ENCODE data around the gene FUOM. TPM values are rescaled to one million over a fixed set of nuclear protein-coding genes. Genes with fewer than 3 reads are reported as not detected.

The FUOM gene
- total RNA-seq, 1 experiment from 2014 or later = 41.8 TPM

DNA sequence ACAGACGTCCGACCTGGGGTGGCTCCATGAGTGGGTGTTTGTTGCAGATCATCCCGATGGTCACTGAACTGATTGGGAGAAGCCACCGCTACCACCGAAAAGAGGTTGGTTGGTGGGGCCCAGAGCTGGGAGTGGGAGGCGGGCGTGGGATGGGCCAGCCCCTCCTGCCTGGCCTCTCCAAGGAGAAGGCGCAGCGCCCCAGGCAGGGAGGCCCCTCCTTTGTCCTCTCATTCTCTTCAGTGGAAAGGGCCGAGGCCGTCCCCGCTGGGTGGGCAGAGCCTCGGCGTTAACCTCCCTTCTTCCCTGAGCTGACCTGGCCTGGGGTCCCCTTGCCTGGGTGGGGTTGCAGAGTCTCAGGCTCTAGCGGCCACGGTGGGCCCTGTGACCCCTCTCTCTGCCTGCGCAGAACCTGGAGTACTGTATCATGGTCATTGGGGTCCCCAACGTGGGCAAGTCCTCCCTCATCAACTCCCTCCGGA, 41.3 kb upstream of the FUOM start:
- H2AFZ ChIP-seq (ENCODE audit: low read length) = no peak overlapping the region
- no peak overlapping the region for H3K4me3 Mint-ChIP-seq
- H3K23ac ChIP-seq (ENCODE audit: insufficient read length, low read depth, low read length) = no peak overlapping the region
- no peak overlapping the region for H4K5ac ChIP-seq (ENCODE audit: insufficient read length, low read depth, low read length)
- H3K36me3 Mint-ChIP-seq (ENCODE audit: insufficient read depth in 1 of 3, low read depth in 3 of 3) = peaks cover 57 to 77% (median 76%) of the 10 kb centered on the region in 3 experiments
- H3K23me2 ChIP-seq (ENCODE audit: insufficient read length, low read depth, low read length, poor library complexity, severe bottlenecking) = peaks cover 5% of the 10 kb centered on the region
- TF ChIP-seq, protein P1, sequence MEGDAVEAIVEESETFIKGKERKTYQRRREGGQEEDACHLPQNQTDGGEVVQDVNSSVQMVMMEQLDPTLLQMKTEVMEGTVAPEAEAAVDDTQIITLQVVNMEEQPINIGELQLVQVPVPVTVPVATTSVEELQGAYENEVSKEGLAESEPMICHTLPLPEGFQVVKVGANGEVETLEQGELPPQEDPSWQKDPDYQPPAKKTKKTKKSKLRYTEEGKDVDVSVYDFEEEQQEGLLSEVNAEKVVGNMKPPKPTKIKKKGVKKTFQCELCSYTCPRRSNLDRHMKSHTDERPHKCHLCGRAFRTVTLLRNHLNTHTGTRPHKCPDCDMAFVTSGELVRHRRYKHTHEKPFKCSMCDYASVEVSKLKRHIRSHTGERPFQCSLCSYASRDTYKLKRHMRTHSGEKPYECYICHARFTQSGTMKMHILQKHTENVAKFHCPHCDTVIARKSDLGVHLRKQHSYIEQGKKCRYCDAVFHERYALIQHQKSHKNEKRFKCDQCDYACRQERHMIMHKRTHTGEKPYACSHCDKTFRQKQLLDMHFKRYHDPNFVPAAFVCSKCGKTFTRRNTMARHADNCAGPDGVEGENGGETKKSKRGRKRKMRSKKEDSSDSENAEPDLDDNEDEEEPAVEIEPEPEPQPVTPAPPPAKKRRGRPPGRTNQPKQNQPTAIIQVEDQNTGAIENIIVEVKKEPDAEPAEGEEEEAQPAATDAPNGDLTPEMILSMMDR (conservative IDR thresholded peaks at IDR 0.05) = no peak
- H3K4ac ChIP-seq (ENCODE audit: low read depth, low read length) = no peak overlapping the region
- peaks cover 5 to 8% of the 10 kb centered on the region in 2 experiments for H3K4me1 Mint-ChIP-seq
- peaks cover 4% of the 10 kb centered on the region for H3K79me1 ChIP-seq (ENCODE audit: insufficient read depth, low read depth, low read length, poor library complexity, severe bottlenecking)
- no peak overlapping the region for H4K91ac ChIP-seq (ENCODE audit: insufficient read length, low read depth, low read length)
- H3K27ac ChIP-seq (ENCODE audit: insufficient read length, low read depth, low read length) = no peak overlapping the region
- DNase-seq = no peak
- no peak overlapping the region for H3T11ph ChIP-seq (ENCODE audit: low read length)
- H3K27me3 Mint-ChIP-seq (ENCODE audit: low read depth) = no peaks in the 10 kb centered on the region
- H2BK12ac ChIP-seq (ENCODE audit: insufficient read length, low read depth, low read length) = no peak overlapping the region
- no peak overlapping the region for H3K18ac ChIP-seq (ENCODE audit: insufficient read length, low read depth, low read length)
- H2BK15ac ChIP-seq (ENCODE audit: low read depth, low read length) = no peak overlapping the region
- H3K14ac ChIP-seq (ENCODE audit: insufficient read depth, low read length) = no peak overlapping the region
- no peak overlapping the region for H4K8ac ChIP-seq (replicated peaks; ENCODE audit: insufficient read length, low read depth, low read length)
- no peaks in the 10 kb centered on the region for H3K9me3 Mint-ChIP-seq
- H3K79me2 ChIP-seq (ENCODE audit: insufficient read depth, low read length) = peaks cover 4% of the 10 kb centered on the region; the same call in 1 of the 2 replicates
- H3K9me3 ChIP-seq (ENCODE audit: control insufficient read depth, low read depth, low read length) = no peaks in the 10 kb centered on the region
- no peak overlapping the region for H3K27ac Mint-ChIP-seq
- no peak overlapping the region for H2BK5ac ChIP-seq (ENCODE audit: insufficient read length, low read length)
- H3K56ac ChIP-seq (ENCODE audit: insufficient read length, low read depth, low read length) = no peak overlapping the region
- no peak overlapping the region for H2BK120ac ChIP-seq (ENCODE audit: low read depth, low read length, poor library complexity, severe bottlenecking)
- no peaks in the 10 kb centered on the region for H4K20me1 ChIP-seq (ENCODE audit: control insufficient read depth, insufficient read depth, insufficient read length)
- H3K4me2 ChIP-seq (ENCODE audit: insufficient read depth, insufficient read length, low read length) = no peak overlapping the region
- no peak overlapping the region for H2BK20ac ChIP-seq (ENCODE audit: low read depth, low read length, poor library complexity, severe bottlenecking)
- no peaks in the 10 kb centered on the region for H3K27me3 ChIP-seq (ENCODE audit: insufficient read depth, low read length)
- WGBS (ENCODE audit: extremely low coverage, insufficient read length, low lambda C conversion rate) = no CpG with 5 or more reads among the region's 19 CpGs
- no peak overlapping the region for H3K9ac ChIP-seq (ENCODE audit: extremely low read depth, insufficient read length, low read length)
- no peaks in the 10 kb centered on the region for H3K4me1 ChIP-seq (ENCODE audit: insufficient read depth, low read length)
- H2AK5ac ChIP-seq (ENCODE audit: insufficient read length, low read length) = no peak overlapping the region
